ENCODE data around the gene ASCC3.

DNA sequence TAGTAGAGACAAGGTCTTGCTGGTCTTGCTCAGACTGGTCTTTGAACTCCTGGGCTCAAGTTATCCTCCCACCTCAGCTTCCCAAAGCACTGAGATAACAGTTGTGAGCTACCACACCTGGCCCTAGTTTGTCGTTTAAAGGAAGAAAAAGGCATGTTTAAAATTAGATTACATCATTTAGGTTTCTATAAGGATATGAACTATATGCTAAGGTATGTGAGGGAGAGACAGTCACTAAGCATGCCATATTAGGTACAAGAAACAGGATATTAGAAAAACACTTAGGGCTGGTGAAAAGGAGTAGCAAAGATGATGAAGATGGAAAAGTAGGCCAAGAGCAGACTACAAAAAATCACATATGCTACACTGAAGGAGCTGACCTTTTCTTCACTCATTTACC lies 106.4 kb downstream of the ASCC3 start:
- TF ChIP-seq, protein P1, sequence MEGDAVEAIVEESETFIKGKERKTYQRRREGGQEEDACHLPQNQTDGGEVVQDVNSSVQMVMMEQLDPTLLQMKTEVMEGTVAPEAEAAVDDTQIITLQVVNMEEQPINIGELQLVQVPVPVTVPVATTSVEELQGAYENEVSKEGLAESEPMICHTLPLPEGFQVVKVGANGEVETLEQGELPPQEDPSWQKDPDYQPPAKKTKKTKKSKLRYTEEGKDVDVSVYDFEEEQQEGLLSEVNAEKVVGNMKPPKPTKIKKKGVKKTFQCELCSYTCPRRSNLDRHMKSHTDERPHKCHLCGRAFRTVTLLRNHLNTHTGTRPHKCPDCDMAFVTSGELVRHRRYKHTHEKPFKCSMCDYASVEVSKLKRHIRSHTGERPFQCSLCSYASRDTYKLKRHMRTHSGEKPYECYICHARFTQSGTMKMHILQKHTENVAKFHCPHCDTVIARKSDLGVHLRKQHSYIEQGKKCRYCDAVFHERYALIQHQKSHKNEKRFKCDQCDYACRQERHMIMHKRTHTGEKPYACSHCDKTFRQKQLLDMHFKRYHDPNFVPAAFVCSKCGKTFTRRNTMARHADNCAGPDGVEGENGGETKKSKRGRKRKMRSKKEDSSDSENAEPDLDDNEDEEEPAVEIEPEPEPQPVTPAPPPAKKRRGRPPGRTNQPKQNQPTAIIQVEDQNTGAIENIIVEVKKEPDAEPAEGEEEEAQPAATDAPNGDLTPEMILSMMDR (conservative IDR thresholded peaks at IDR 0.05; ENCODE audit: low read depth, low read length), result no peak
- no peak for TF ChIP-seq EZH2 (IDR thresholded peaks at IDR 0.05; ENCODE audit: borderline replicate concordance, low read depth, low read length, poor library complexity, severe bottlenecking)
